Measurements from ENCODE around the gene ELOA. TPM values are rescaled to one million over a fixed set of nuclear protein-coding genes. Genes with fewer than 3 reads are reported as not detected.

The ELOA gene
- total and polyA plus RNA-seq, 2 experiments from 2014 or later, result 49.1 to 57.7 TPM

DNA sequence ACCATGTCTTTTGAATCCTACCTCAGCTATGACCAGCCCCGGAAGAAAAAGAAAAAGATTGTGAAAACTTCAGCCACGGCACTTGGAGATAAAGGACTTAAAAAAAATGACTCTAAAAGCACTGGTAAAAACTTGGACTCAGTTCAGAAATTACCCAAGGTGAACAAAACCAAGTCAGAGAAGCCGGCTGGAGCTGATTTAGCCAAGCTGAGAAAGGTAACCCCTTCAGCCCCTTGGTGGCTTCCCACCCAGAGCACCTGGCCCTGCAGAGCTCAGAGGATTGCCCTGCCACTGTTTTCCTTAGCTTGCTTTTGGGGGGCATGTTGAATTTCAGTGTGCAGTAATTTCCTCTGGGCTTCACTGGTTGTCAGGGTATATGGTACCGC lies 8.5 kb downstream of the ELOA start:
- peaks cover 43% of the 10 kb centered on the region for H3K79me2 ChIP-seq (replicated peaks; ENCODE audit: insufficient read depth)
- TF ChIP-seq ZNF114 (CRISPR knock-in tag; IDR thresholded peaks at IDR 0.05), result no peak
- TF ChIP-seq, protein P1, sequence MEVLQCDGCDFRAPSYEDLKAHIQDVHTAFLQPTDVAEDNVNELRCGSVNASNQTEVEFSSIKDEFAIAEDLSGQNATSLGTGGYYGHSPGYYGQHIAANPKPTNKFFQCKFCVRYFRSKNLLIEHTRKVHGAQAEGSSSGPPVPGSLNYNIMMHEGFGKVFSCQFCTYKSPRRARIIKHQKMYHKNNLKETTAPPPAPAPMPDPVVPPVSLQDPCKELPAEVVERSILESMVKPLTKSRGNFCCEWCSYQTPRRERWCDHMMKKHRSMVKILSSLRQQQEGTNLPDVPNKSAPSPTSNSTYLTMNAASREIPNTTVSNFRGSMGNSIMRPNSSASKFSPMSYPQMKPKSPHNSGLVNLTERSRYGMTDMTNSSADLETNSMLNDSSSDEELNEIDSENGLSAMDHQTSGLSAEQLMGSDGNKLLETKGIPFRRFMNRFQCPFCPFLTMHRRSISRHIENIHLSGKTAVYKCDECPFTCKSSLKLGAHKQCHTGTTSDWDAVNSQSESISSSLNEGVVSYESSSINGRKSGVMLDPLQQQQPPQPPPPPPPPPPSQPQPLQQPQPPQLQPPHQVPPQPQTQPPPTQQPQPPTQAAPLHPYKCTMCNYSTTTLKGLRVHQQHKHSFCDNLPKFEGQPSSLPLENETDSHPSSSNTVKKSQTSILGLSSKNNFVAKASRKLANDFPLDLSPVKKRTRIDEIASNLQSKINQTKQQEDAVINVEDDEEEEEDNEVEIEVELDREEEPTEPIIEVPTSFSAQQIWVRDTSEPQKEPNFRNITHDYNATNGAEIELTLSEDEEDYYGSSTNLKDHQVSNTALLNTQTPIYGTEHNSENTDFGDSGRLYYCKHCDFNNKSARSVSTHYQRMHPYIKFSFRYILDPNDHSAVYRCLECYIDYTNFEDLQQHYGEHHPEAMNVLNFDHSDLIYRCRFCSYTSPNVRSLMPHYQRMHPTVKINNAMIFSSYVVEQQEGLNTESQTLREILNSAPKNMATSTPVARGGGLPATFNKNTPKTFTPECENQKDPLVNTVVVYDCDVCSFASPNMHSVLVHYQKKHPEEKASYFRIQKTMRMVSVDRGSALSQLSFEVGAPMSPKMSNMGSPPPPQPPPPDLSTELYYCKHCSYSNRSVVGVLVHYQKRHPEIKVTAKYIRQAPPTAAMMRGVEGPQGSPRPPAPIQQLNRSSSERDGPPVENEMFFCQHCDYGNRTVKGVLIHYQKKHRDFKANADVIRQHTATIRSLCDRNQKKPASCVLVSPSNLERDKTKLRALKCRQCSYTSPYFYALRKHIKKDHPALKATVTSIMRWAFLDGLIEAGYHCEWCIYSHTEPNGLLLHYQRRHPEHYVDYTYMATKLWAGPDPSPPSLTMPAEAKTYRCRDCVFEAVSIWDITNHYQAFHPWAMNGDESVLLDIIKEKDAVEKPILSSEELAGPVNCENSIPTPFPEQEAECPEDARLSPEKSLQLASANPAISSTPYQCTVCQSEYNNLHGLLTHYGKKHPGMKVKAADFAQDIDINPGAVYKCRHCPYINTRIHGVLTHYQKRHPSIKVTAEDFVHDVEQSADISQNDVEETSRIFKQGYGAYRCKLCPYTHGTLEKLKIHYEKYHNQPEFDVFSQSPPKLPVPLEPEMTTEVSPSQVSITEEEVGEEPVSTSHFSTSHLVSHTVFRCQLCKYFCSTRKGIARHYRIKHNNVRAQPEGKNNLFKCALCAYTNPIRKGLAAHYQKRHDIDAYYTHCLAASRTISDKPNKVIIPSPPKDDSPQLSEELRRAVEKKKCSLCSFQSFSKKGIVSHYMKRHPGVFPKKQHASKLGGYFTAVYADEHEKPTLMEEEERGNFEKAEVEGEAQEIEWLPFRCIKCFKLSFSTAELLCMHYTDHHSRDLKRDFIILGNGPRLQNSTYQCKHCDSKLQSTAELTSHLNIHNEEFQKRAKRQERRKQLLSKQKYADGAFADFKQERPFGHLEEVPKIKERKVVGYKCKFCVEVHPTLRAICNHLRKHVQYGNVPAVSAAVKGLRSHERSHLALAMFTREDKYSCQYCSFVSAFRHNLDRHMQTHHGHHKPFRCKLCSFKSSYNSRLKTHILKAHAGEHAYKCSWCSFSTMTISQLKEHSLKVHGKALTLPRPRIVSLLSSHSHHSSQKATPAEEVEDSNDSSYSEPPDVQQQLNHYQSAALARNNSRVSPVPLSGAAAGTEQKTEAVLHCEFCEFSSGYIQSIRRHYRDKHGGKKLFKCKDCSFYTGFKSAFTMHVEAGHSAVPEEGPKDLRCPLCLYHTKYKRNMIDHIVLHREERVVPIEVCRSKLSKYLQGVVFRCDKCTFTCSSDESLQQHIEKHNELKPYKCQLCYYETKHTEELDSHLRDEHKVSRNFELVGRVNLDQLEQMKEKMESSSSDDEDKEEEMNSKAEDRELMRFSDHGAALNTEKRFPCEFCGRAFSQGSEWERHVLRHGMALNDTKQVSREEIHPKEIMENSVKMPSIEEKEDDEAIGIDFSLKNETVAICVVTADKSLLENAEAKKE (CRISPR knock-in tag; IDR thresholded peaks at IDR 0.05), result no peak
- H3K27me3 ChIP-seq (ENCODE audit: insufficient read depth), result no peaks in the 10 kb centered on the region
- H3K4me3 ChIP-seq, result no peak overlapping the region
- DNase-seq (ENCODE audit: low spot score) (no peak), ATAC-seq (no peak)
- H3K4me3 Mint-ChIP-seq, result no peak overlapping the region
- peak overlapping the region; percentile 75; the same call in 1 of the 2 replicates for H3K27ac Mint-ChIP-seq
- H3K36me3 ChIP-seq (ENCODE audit: insufficient read depth), result peaks cover 69% of the 10 kb centered on the region
- H3K27me3 Mint-ChIP-seq (ENCODE audit: insufficient read depth, low read depth, poor library complexity), result peaks cover 8% of the 10 kb centered on the region
- no peaks in the 10 kb centered on the region for H3K4me1 Mint-ChIP-seq
- no peaks in the 10 kb centered on the region for H3K9me3 Mint-ChIP-seq
- H3K4me1 ChIP-seq (ENCODE audit: insufficient read depth), result no peaks in the 10 kb centered on the region
- peaks cover 39% of the 10 kb centered on the region for H4K20me1 ChIP-seq (replicated peaks; ENCODE audit: insufficient read depth)
- no peaks in the 10 kb centered on the region for H3K9me2 ChIP-seq (ENCODE audit: insufficient read depth)
- H3K27ac ChIP-seq (ENCODE audit: low read depth), result no peak overlapping the region
- H3K36me3 Mint-ChIP-seq (ENCODE audit: low read depth), result peaks cover 79% of the 10 kb centered on the region
- H3K4me2 ChIP-seq, result no peak overlapping the region
- H2AFZ ChIP-seq, result no peak overlapping the region
- peaks cover 4% of the 10 kb centered on the region; the same call in 1 of the 2 replicates for H3F3A ChIP-seq (replicated peaks; ENCODE audit: low read depth)

DNA sequence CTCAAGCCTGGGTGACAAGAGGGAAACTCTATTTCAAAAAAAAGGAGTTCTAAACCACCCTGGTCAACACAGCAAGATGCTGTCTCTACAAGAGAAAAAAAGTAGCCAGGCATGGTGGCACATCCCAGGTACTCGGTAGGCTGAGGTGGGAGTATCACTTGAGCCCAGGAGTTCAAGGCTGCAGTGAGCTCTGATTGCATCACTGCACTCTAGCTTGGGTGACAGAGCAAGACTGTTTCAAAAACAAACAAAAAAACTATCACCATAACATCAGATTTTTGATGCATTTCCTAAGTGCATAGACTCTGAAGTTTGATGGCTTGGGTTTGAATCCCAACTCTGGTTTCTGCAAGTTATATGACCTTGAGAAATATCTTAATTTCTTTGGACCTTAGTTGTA lies 9.6 kb downstream of the ELOA start:
- H3K9me3 Mint-ChIP-seq, result no peaks in the 10 kb centered on the region
- no peak for DNase-seq (ENCODE audit: low spot score)
- H3K36me3 ChIP-seq (ENCODE audit: insufficient read depth), result peaks cover 78% of the 10 kb centered on the region
- H2AFZ ChIP-seq, result no peak overlapping the region
- no peak overlapping the region for H3K4me2 ChIP-seq
- H3K9me2 ChIP-seq (ENCODE audit: insufficient read depth), result no peaks in the 10 kb centered on the region
- no peak overlapping the region for H3K27ac ChIP-seq (ENCODE audit: low read depth)
- H3K27me3 ChIP-seq (ENCODE audit: insufficient read depth), result no peaks in the 10 kb centered on the region
- H3F3A ChIP-seq (replicated peaks; ENCODE audit: low read depth), result peaks cover 4% of the 10 kb centered on the region; the same call in 1 of the 2 replicates
- H3K27ac Mint-ChIP-seq, result no peak overlapping the region
- H3K4me1 Mint-ChIP-seq, result no peaks in the 10 kb centered on the region
- H3K4me1 ChIP-seq (ENCODE audit: insufficient read depth), result no peaks in the 10 kb centered on the region
- no peak for ATAC-seq
- H3K4me3 Mint-ChIP-seq, result no peak overlapping the region
- peaks cover 32% of the 10 kb centered on the region for H3K79me2 ChIP-seq (replicated peaks; ENCODE audit: insufficient read depth)
- peaks cover 8% of the 10 kb centered on the region for H3K27me3 Mint-ChIP-seq (ENCODE audit: insufficient read depth, low read depth, poor library complexity)
- peaks cover 87% of the 10 kb centered on the region for H3K36me3 Mint-ChIP-seq (ENCODE audit: low read depth)
- H4K20me1 ChIP-seq (replicated peaks; ENCODE audit: insufficient read depth), result peaks cover 28% of the 10 kb centered on the region
- H3K4me3 ChIP-seq, result no peak overlapping the region
- TF ChIP-seq ZNF114 (CRISPR knock-in tag; IDR thresholded peaks at IDR 0.05) (no peak), EZH2phosphoT487 (IDR thresholded peaks at IDR 0.05; ENCODE audit: unreplicated experiment) (no peak), NANOG (IDR thresholded peaks at IDR 0.05; ENCODE audit: borderline replicate concordance) (no peak), POLR2AphosphoS5 (IDR thresholded peaks at IDR 0.05; ENCODE audit: low read depth) (no peak), STAT1 (IDR thresholded peaks at IDR 0.05; ENCODE audit: unreplicated experiment) (no peak), CREB1 (CRISPR knock-in tag; IDR thresholded peaks at IDR 0.05; ENCODE audit: low read depth) (no peak), ZNF331 (CRISPR knock-in tag; IDR thresholded peaks at IDR 0.05; ENCODE audit: low read depth) (no peak), JUNB (IDR thresholded peaks at IDR 0.05; ENCODE audit: unreplicated experiment) (no peak), EZH2 (IDR thresholded peaks at IDR 0.05; ENCODE audit: low read depth, unreplicated experiment) (no peak)
- TF ChIP-seq, protein P2, sequence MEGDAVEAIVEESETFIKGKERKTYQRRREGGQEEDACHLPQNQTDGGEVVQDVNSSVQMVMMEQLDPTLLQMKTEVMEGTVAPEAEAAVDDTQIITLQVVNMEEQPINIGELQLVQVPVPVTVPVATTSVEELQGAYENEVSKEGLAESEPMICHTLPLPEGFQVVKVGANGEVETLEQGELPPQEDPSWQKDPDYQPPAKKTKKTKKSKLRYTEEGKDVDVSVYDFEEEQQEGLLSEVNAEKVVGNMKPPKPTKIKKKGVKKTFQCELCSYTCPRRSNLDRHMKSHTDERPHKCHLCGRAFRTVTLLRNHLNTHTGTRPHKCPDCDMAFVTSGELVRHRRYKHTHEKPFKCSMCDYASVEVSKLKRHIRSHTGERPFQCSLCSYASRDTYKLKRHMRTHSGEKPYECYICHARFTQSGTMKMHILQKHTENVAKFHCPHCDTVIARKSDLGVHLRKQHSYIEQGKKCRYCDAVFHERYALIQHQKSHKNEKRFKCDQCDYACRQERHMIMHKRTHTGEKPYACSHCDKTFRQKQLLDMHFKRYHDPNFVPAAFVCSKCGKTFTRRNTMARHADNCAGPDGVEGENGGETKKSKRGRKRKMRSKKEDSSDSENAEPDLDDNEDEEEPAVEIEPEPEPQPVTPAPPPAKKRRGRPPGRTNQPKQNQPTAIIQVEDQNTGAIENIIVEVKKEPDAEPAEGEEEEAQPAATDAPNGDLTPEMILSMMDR (conservative IDR thresholded peaks at IDR 0.05; ENCODE audit: low read depth in 2 of 2), result no peak
